ENCODE data around the gene WDR70. TPM values are rescaled to one million over a fixed set of nuclear protein-coding genes. Genes with fewer than 3 reads are reported as not detected.

WDR70 gene
- polyA plus RNA-seq, 1 of the 3 experiments (the other 2 are of a cell fraction): 14.2 TPM

- no peak overlapping the region for H2AFZ ChIP-seq (ENCODE audit: low read depth)
- ChIA-PET CTCF (no interaction called here), POLR2A (no interaction called here)
- no peaks in the 10 kb centered on the region for H4K20me1 ChIP-seq (ENCODE audit: insufficient read depth)
- H3K4me2 ChIP-seq: no peak overlapping the region
- WGBS (ENCODE audit: low lambda C conversion rate): 100% methylated on average over 1 of the region's 1 CpG
- no peaks in the 10 kb centered on the region for H3K9me2 ChIP-seq
- no peaks in the 10 kb centered on the region for H3K79me2 ChIP-seq (ENCODE audit: insufficient read depth)
- H3K4me1 ChIP-seq (ENCODE audit: control insufficient read depth in 1 of 2, insufficient read depth in 2 of 2, low read depth in 1 of 2, low read length in 1 of 2): no peaks in the 10 kb centered on the region
- DNase-seq: no peak
- H3K9me3 ChIP-seq: 0 out of 2 replicates have a peak, but pooled peaks cover 4% of the 10 kb centered on the region
- H3K4me3 ChIP-seq (ENCODE audit: low read depth in 2 of 2, low read length in 1 of 2): no peak overlapping the region
- H3K36me3 ChIP-seq (replicated peaks in 1 of 2; ENCODE audit: control insufficient read depth in 1 of 2, insufficient read depth in 2 of 2, low read length in 1 of 2): peaks cover 0 to 12% of the 10 kb centered on the region in 2 experiments
- no peak overlapping the region for H3K27ac ChIP-seq (ENCODE audit: low read depth in 2 of 2, low read length in 1 of 2)
- H3F3A ChIP-seq (replicated peaks; ENCODE audit: insufficient read depth): no peaks in the 10 kb centered on the region
- H3K27me3 ChIP-seq (ENCODE audit: insufficient read depth): no peaks in the 10 kb centered on the region
- no peak for TF ChIP-seq SMC3 (IDR thresholded peaks at IDR 0.05; ENCODE audit: low read depth, low read length)
- no peak for TF ChIP-seq RCOR1 (IDR thresholded peaks at IDR 0.05; ENCODE audit: low read length)
- TF ChIP-seq EZH2phosphoT487 (IDR thresholded peaks at IDR 0.05; ENCODE audit: borderline replicate concordance, low read depth): no peak
- TF ChIP-seq SIN3A (IDR thresholded peaks at IDR 0.05; ENCODE audit: borderline replicate concordance, low read depth, low read length): no peak
- H3K9ac ChIP-seq: no peak overlapping the region
Measured at GRCh38 chr5:37603072-37603471, 224.0 kb downstream of the WDR70 start.

- no peak for DNase-seq
- 100% methylated on average over 1 of the region's 1 CpG for WGBS (ENCODE audit: low lambda C conversion rate)
Measured at GRCh38 chr5:37604290-37604689, 225.2 kb downstream of the WDR70 start.

More at GRCh38 chr5:37604290-37604689, 225.2 kb downstream of the WDR70 start:
- no peaks in the 10 kb centered on the region for H3K79me2 ChIP-seq (ENCODE audit: insufficient read depth)
- no peak overlapping the region for H3K4me2 ChIP-seq
- no peaks in the 10 kb centered on the region for H4K20me1 ChIP-seq (ENCODE audit: insufficient read depth)
- no peak overlapping the region for H3K4me3 ChIP-seq (ENCODE audit: low read depth in 2 of 2, low read length in 1 of 2)
- no peak overlapping the region for H2AFZ ChIP-seq (ENCODE audit: low read depth)
- no peak overlapping the region for H3K9ac ChIP-seq
- H3K4me1 ChIP-seq (ENCODE audit: control insufficient read depth in 1 of 2, insufficient read depth in 2 of 2, low read depth in 1 of 2, low read length in 1 of 2): no peaks in the 10 kb centered on the region
- ChIA-PET CTCF (no interaction called here), POLR2A (no interaction called here)
- no peaks in the 10 kb centered on the region for H3F3A ChIP-seq (replicated peaks; ENCODE audit: insufficient read depth)
- no peaks in the 10 kb centered on the region for H3K9me2 ChIP-seq
- H3K27ac ChIP-seq (ENCODE audit: low read depth in 2 of 2, low read length in 1 of 2): no peak overlapping the region
- H3K27me3 ChIP-seq (ENCODE audit: insufficient read depth): no peaks in the 10 kb centered on the region
- H3K36me3 ChIP-seq (replicated peaks in 1 of 2; ENCODE audit: control insufficient read depth in 1 of 2, insufficient read depth in 2 of 2, low read length in 1 of 2): peaks cover 0 to 12% of the 10 kb centered on the region in 2 experiments
- H3K9me3 ChIP-seq: 0 out of 2 replicates have a peak, but pooled peaks cover 4% of the 10 kb centered on the region
- TF ChIP-seq YY1 (IDR thresholded peaks at IDR 0.05; ENCODE audit: low read depth) (no peak), FOXM1 (IDR thresholded peaks at IDR 0.05; ENCODE audit: low read depth) (no peak), TCF12 (IDR thresholded peaks at IDR 0.05) (no peak), USF1 (IDR thresholded peaks at IDR 0.05; ENCODE audit: borderline replicate concordance, low read depth) (no peak), PBX3 (IDR thresholded peaks at IDR 0.05) (no peak), FOXJ3 (CRISPR knock-in tag; IDR thresholded peaks at IDR 0.05) (no peak), USF2 (IDR thresholded peaks at IDR 0.05; ENCODE audit: borderline replicate concordance, low read depth, low read length) (no peak), GATA2 (CRISPR knock-in tag; IDR thresholded peaks at IDR 0.05) (no peak)
